ENCODE results near the gene DNAJB1.

The DNAJB1 gene

GRCh38 chr19:14472202-14472938 is 45.8 kb downstream of the DNAJB1 start:
- peak; percentile 79 for DNase-seq

DNA sequence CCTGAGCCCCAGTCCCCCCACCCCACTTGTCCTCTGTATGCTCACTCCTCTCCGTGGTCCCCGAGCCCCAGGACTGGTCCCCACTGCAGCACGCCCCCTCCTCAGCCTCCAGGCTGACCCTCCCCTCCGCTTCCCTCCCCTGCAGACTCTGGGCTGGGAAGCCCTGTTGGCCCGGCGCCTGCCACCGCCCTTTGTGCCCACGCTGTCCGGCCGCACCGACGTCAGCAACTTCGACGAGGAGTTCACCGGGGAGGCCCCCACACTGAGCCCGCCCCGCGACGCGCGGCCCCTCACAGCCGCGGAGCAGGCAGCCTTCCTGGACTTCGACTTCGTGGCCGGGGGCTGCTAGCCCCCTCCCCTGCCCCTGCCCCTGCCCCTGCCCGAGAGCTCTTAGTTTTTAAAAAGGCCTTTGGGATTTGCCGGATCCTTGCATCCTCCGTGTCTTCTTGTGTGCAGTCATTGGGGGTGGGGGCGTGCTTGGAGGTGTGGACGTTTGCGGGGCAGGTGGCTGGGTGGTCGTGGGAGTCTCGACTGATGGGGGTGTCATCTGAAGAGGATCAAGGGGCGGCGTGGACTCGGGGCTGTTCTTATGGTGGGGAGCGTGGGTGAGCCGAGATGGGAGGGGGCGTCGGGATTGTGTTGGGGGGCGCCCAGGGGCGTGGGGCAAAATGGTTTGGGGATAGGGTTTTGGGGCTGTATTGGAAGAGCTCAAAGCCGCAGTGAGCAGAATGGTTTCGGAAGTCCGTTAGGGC is 46.6 kb downstream of the DNAJB1 start:
- DNase-seq: no peak

DNA sequence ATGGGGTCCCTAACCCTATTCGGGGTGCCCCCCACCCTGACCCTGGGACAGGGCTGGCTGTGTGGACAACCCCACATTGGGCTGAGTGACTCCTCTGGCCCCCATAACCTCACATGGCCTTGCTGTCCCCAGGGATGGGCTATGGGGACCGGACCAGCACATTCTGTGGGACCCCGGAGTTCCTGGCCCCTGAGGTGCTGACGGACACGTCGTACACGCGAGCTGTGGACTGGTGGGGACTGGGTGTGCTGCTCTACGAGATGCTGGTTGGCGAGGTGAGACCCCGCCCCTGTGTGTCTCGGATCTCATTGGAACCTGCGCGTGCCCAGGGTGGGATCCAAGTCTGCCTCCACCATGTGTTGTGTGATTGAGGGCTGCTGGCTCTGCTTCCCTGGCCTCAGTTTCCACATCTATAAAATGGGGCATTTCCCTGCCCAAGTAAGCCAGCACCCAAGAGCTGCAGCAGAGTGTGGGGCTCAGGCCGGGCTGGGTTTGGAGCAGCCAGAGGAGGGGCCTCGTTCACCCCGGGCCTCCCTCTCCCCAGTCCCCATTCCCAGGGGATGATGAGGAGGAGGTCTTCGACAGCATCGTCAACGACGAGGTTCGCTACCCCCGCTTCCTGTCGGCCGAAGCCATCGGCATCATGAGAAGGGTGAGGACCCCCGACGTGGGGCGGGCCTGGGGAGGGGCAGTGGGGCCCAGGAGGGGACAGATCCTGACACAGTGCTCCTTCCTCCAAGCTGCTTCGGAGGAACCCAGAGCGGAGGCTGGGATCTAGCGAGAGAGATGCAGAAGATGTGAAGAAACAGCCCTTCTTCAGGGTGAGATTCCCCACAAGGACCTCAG is 47.9 kb downstream of the DNAJB1 start:
- DNase-seq: no peak

DNA sequence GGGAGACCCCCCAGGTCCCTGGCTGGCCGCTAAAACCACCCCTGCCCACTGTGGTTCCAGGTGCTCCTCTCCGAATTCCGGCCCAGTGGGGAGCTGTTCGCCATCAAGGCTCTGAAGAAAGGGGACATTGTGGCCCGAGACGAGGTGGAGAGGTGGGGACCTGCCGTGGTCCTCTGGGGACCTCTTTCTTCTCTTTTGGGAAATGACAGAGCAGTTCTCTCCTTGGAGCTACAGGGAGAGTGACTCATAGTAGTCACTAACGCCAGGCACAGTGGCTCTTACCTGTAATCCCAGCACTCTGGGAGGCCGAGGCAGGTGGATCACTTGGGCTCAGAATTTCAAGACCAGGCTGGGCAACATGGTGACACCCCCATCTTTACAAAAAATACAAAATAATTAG is 50.4 kb downstream of the DNAJB1 start:
- peak; percentile 19 for DNase-seq

GRCh38 chr19:14467391-14467790 is 50.8 kb downstream of the DNAJB1 start:
- DNase-seq: peak; percentile 25
